HepG2 (cell line): ENCODE results near the gene TBC1D10B. TPM values are rescaled to one million over a fixed set of nuclear protein-coding genes. Genes with fewer than 3 reads are reported as not detected.

Experiments
- ARID3A ChIP-seq: IDR thresholded peaks from 2 replicates; pipeline ENCODE4 v1.6.1; 2012; ENCODE audit warnings: low read depth, low read length, improper control_type of control experiment
- CBX2 ChIP-seq, 2 experiments: fragments of 200-600 bp in 1 of 2; sonication (generic); formaldehyde crosslinking in 1 of 2; IDR thresholded peaks; 2 replicates each; pipeline versions ENCODE4 v1.7.0 to v1.8.1; 2018 to 2022; ENCODE audit warnings: low read depth in 2 of 2, low read length in 1 of 2, mild to moderate bottlenecking in 1 of 2, missing genetic modification reagents in 1 of 2
- GATAD2A ChIP-seq: IDR thresholded peaks from 2 replicates; pipeline ENCODE4 v1.6.1; 2016
- GPBP1L1 ChIP-seq: sonication (generic); formaldehyde crosslinking; IDR thresholded peaks from 2 replicates; pipeline ENCODE4 v1.5.0; 2020; ENCODE audit warnings: mild to moderate bottlenecking, missing genetic modification reagents
- HDAC1 ChIP-seq: sonication (generic); formaldehyde crosslinking; IDR thresholded peaks from 2 replicates; pipeline ENCODE4 v1.5.1; 2020; ENCODE audit warnings: mild to moderate bottlenecking, missing genetic modification reagents
- HMGXB3 ChIP-seq: sonication (generic); formaldehyde crosslinking; IDR thresholded peaks from 2 replicates; pipeline ENCODE4 v1.4.0; 2020; ENCODE audit warnings: missing genetic modification reagents, borderline replicate concordance
- NR2C2 ChIP-seq: sonication (generic); formaldehyde crosslinking; IDR thresholded peaks from 2 replicates; pipeline ENCODE4 v1.4.0; 2020; ENCODE audit warnings: missing genetic modification reagents, mild to moderate bottlenecking, moderate library complexity, borderline replicate concordance
- PAWR ChIP-seq: sonication (generic); formaldehyde crosslinking; IDR thresholded peaks from 2 replicates; pipeline ENCODE4 v1.4.0; 2020; ENCODE audit warnings: missing genetic modification reagents, mild to moderate bottlenecking, borderline replicate concordance
- SMYD3 ChIP-seq: sonication (generic); formaldehyde crosslinking; IDR thresholded peaks from 2 replicates; pipeline ENCODE4 v1.8.1; 2023; ENCODE audit warnings: mild to moderate bottlenecking, missing genetic modification reagents
- polyA plus RNA-seq, 8 experiments: library from polyadenylated mRNA; depleted of rRNA in 3 of 8; stranded (reverse) in 7 of 8; unstranded in 1 of 8; fragments of >200 nt; fragmentation: Illumina TruSeq in 4 of 8; extraction: Trizol in 4 of 8; gene quantifications; 2 replicates each; pipeline versions ENCODE4 v1.2.1 to v1.2.3, GENCODE V29; 2011 to 2016; ENCODE audit warnings: low read depth in 4 of 8, missing spikeins in 1 of 8, mixed read lengths in 1 of 8; ENCODE audit not compliant: insufficient read depth in 1 of 8
- total RNA-seq, 5 experiments: library from RNA; depleted of rRNA; stranded (reverse); fragments of >200 nt; fragmentation: Illumina TruSeq; extraction: Trizol; gene quantifications; 2 replicates each; pipeline ENCODE4 v1.2.3, GENCODE V29; 2016; ENCODE audit warnings: low read depth in 1 of 5
- TF ChIP-seq, protein P1 (sequence below): sonication (generic); formaldehyde crosslinking; IDR thresholded peaks from 2 replicates; pipeline ENCODE4 v1.4.0; 2020; ENCODE audit warnings: mild to moderate bottlenecking, missing genetic modification reagents, borderline replicate concordance
- TF ChIP-seq, protein P2 (sequence below): sonication (generic); formaldehyde crosslinking; IDR thresholded peaks from 2 replicates; pipeline ENCODE4 v1.4.0; 2020; ENCODE audit warnings: mild to moderate bottlenecking, low read depth, missing genetic modification reagents
- TF ChIP-seq, protein P3 (sequence below): IDR thresholded peaks from 2 replicates; pipeline ENCODE4 v1.6.1; 2016; ENCODE audit warnings: mild to moderate bottlenecking, missing biosample characterization, missing genetic modification reagents

TBC1D10B gene
- total and polyA plus RNA-seq, 2 of the 13 experiments (the other 11 are each of a cell fraction or from before 2014, with no cell fraction given), result 15.7 to 24.8 TPM

- no peak for TF ChIP-seq ARID3A
- TF ChIP-seq GATAD2A (CRISPR knock-in tag), result peak; percentile 33; the same call in 1 of the 2 replicates
- TF ChIP-seq, protein P1, sequence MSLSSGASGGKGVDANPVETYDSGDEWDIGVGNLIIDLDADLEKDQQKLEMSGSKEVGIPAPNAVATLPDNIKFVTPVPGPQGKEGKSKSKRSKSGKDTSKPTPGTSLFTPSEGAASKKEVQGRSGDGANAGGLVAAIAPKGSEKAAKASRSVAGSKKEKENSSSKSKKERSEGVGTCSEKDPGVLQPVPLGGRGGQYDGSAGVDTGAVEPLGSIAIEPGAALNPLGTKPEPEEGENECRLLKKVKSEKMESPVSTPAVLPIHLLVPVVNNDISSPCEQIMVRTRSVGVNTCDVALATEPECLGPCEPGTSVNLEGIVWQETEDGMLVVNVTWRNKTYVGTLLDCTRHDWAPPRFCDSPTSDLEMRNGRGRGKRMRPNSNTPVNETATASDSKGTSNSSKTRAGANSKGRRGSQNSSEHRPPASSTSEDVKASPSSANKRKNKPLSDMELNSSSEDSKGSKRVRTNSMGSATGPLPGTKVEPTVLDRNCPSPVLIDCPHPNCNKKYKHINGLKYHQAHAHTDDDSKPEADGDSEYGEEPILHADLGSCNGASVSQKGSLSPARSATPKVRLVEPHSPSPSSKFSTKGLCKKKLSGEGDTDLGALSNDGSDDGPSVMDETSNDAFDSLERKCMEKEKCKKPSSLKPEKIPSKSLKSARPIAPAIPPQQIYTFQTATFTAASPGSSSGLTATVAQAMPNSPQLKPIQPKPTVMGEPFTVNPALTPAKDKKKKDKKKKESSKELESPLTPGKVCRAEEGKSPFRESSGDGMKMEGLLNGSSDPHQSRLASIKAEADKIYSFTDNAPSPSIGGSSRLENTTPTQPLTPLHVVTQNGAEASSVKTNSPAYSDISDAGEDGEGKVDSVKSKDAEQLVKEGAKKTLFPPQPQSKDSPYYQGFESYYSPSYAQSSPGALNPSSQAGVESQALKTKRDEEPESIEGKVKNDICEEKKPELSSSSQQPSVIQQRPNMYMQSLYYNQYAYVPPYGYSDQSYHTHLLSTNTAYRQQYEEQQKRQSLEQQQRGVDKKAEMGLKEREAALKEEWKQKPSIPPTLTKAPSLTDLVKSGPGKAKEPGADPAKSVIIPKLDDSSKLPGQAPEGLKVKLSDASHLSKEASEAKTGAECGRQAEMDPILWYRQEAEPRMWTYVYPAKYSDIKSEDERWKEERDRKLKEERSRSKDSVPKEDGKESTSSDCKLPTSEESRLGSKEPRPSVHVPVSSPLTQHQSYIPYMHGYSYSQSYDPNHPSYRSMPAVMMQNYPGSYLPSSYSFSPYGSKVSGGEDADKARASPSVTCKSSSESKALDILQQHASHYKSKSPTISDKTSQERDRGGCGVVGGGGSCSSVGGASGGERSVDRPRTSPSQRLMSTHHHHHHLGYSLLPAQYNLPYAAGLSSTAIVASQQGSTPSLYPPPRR, result peak; percentile 75
- TF ChIP-seq, protein P2, sequence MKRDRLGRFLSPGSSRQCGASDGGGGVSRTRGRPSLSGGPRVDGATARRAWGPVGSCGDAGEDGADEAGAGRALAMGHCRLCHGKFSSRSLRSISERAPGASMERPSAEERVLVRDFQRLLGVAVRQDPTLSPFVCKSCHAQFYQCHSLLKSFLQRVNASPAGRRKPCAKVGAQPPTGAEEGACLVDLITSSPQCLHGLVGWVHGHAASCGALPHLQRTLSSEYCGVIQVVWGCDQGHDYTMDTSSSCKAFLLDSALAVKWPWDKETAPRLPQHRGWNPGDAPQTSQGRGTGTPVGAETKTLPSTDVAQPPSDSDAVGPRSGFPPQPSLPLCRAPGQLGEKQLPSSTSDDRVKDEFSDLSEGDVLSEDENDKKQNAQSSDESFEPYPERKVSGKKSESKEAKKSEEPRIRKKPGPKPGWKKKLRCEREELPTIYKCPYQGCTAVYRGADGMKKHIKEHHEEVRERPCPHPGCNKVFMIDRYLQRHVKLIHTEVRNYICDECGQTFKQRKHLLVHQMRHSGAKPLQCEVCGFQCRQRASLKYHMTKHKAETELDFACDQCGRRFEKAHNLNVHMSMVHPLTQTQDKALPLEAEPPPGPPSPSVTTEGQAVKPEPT, result no peak
- TF ChIP-seq, protein P3, sequence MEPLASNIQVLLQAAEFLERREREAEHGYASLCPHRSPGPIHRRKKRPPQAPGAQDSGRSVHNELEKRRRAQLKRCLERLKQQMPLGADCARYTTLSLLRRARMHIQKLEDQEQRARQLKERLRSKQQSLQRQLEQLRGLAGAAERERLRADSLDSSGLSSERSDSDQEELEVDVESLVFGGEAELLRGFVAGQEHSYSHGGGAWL (CRISPR knock-in tag), result peak; percentile 97
- no peak for TF ChIP-seq CBX2 (IDR thresholded peaks at IDR 0.05; ENCODE audit: low read depth, low read length)
- TF ChIP-seq CBX2 (CRISPR knock-in tag; IDR thresholded peaks at IDR 0.05; ENCODE audit: low read depth), result no peak
- peak; percentile 56; the same call in 1 of the 2 replicates for TF ChIP-seq NR2C2 (CRISPR knock-in tag)
- TF ChIP-seq HDAC1, result peak; percentile 94
- TF ChIP-seq GPBP1L1 (CRISPR knock-in tag), result no peak
- TF ChIP-seq PAWR (CRISPR knock-in tag), result no peak
- peak; percentile 59; the same call in 1 of the 2 replicates for TF ChIP-seq SMYD3
- TF ChIP-seq HMGXB3 (CRISPR knock-in tag), result peak; percentile 60; the same call in 1 of the 2 replicates
Observed at GRCh38 chr16:30407102-30407803, 37.0 kb upstream of the TBC1D10B start, which contains the start of gene ZNF771 (continued).
